ENCODE results near the gene CSTPP1.
A peak's percentile ranks its signal among the peaks of the same experiment; 100 is the strongest.

CSTPP1 gene

DNA sequence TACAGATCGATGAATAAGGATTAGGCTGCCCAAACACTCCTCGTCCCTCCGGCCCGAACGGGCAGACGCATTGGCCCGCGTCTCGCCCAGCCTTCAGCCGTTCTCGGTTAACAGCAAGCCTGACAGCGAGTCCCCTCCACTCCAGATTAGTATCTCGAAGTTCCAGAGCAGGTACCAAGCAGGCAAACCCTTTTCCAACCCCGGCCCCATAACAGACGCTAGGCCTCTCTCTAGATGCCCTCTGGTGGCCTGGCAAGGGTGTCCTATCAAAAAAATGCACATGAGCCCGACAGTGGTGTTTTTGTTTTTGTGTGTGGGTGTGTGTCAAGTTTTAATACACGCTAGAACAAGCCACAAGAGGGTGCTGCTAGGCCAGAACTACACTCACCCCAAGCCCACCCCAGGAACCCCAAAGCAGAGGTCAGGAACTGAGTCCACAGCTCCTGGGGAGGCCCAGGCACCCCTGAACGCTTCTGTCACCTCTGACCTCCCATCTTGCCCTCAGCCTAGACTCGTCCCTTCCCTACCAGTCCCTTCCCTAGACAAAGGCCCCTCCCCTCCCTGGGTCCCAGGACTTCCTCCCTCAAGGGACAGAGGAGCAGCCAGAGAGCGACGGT is 240.8 kb downstream of the CSTPP1 start:
- TF ChIP-seq CTCF (IDR thresholded peaks at IDR 0.05; ENCODE audit: low read depth, low read length): peak; percentile 56
- Histone ChIP-seq H3K4me3 (ENCODE audit: low read depth, low read length) (peak overlapping the region; percentile 82), H3K9me3 (no peaks in the 10 kb centered on the region), H3K27me3 (no peaks in the 10 kb centered on the region), H3K4me1 (peaks cover 6% of the 10 kb centered on the region), H3K36me3 (peaks cover 11% of the 10 kb centered on the region)
- peak; percentile 66 for DNase-seq

GRCh38 chr11:47177846-47178245 is 241.3 kb downstream of the CSTPP1 start:
- Histone ChIP-seq H3K36me3 (peaks cover 11% of the 10 kb centered on the region), H3K4me3 (ENCODE audit: low read depth, low read length) (no peak overlapping the region), H3K4me1 (peaks cover 6% of the 10 kb centered on the region), H3K27me3 (no peaks in the 10 kb centered on the region), H3K9me3 (no peaks in the 10 kb centered on the region)
- no peak for TF ChIP-seq CTCF (IDR thresholded peaks at IDR 0.05; ENCODE audit: low read depth, low read length)
- DNase-seq: no peak

- Histone ChIP-seq H3K4me1 (peaks cover 6% of the 10 kb centered on the region), H3K36me3 (peaks cover 11% of the 10 kb centered on the region)
These were observed 241.8 kb downstream of the CSTPP1 start for GRCh38 chr11:47178316-47178715.

GRCh38 chr11:47178737-47179654 is 242.4 kb downstream of the CSTPP1 start:
- TF ChIP-seq CTCF (IDR thresholded peaks at IDR 0.05; ENCODE audit: low read depth, low read length): no peak
- Histone ChIP-seq H3K9me3 (no peaks in the 10 kb centered on the region), H3K36me3 (peaks cover 7% of the 10 kb centered on the region), H3K27me3 (no peaks in the 10 kb centered on the region), H3K4me1 (peaks cover 6% of the 10 kb centered on the region), H3K4me3 (ENCODE audit: low read depth, low read length) (no peak overlapping the region)
- DNase-seq: no peak

More at GRCh38 chr11:47178316-47178715, 241.8 kb downstream of the CSTPP1 start:
- Histone ChIP-seq H3K9me3 (no peaks in the 10 kb centered on the region), H3K4me3 (ENCODE audit: low read depth, low read length) (no peak overlapping the region), H3K27me3 (no peaks in the 10 kb centered on the region)
- TF ChIP-seq CTCF (IDR thresholded peaks at IDR 0.05; ENCODE audit: low read depth, low read length): no peak
- DNase-seq: no peak

DNA sequence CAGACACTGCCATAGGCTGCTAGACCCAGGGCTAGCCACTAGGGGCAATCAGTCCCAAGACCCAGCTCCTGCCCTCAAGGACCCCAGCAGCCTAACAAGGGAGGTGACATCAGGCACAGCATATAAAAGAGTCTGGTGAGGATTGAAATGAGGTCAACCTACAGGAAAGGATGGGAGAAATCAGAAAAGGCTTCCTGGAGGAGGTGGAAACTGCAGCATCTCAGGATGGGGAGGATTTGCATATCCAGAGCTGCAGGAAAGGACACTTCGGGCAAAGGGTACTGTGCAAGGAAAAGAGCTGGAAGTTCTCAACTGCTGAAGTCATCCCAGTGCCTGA is 243.1 kb downstream of the CSTPP1 start:
- peak; percentile 50 for DNase-seq
- Histone ChIP-seq H3K4me1 (peaks cover 6% of the 10 kb centered on the region), H3K4me3 (ENCODE audit: low read depth, low read length) (no peak overlapping the region), H3K27me3 (no peaks in the 10 kb centered on the region), H3K36me3 (peaks cover 6% of the 10 kb centered on the region), H3K9me3 (no peaks in the 10 kb centered on the region)
- peak; percentile 59 for TF ChIP-seq CTCF (IDR thresholded peaks at IDR 0.05; ENCODE audit: low read depth, low read length)
